T-helper 22 cell (primary cell): ENCODE results near the gene MAP3K20.

Experiments
- DNase-seq: peaks from one replicate; pipeline ENCODE4 v3.0.0-alpha.2; 2020; ENCODE audit warnings: low read depth

The MAP3K20 gene

GRCh38 chr2:173051463-173052215, 24.0 kb upstream of the MAP3K20 start:
- DNase-seq = no peak

GRCh38 chr2:173053043-173053699, 22.5 kb upstream of the MAP3K20 start:
- DNase-seq = no peak

- no peak for DNase-seq
Measured at GRCh38 chr2:173054466-173054865, 21.2 kb upstream of the MAP3K20 start.

- no peak for DNase-seq
Measured at GRCh38 chr2:173056705-173057364, 18.8 kb upstream of the MAP3K20 start.

GRCh38 chr2:173058097-173058496, 17.5 kb upstream of the MAP3K20 start:
- DNase-seq = no peak

GRCh38 chr2:173058673-173059072, 17.0 kb upstream of the MAP3K20 start:
- no peak for DNase-seq

GRCh38 chr2:173059292-173059691, 16.4 kb upstream of the MAP3K20 start:
- DNase-seq = no peak

GRCh38 chr2:173059971-173060461, 15.6 kb upstream of the MAP3K20 start:
- DNase-seq = no peak

- DNase-seq = no peak
Measured at GRCh38 chr2:173062801-173063200, 12.8 kb upstream of the MAP3K20 start.

GRCh38 chr2:173064151-173064805, 11.4 kb upstream of the MAP3K20 start:
- DNase-seq = no peak

- no peak for DNase-seq
Measured at GRCh38 chr2:173066887-173067676, 8.6 kb upstream of the MAP3K20 start.

GRCh38 chr2:173075056-173075780, 428 bp upstream of the MAP3K20 start:
- DNase-seq = no peak

- no peak for DNase-seq
Measured at GRCh38 chr2:173076581-173077345, 1.1 kb downstream of the MAP3K20 start.

GRCh38 chr2:173077506-173078177, 2.0 kb downstream of the MAP3K20 start:
- no peak for DNase-seq

- DNase-seq = no peak
Measured at GRCh38 chr2:173079141-173079540, 3.5 kb downstream of the MAP3K20 start.

GRCh38 chr2:173079973-173080860, 4.6 kb downstream of the MAP3K20 start:
- DNase-seq = no peak

GRCh38 chr2:173086518-173087213, 11.0 kb downstream of the MAP3K20 start:
- no peak for DNase-seq

- no peak for DNase-seq
Measured at GRCh38 chr2:173087214-173087581, 11.6 kb downstream of the MAP3K20 start.
